ENCODE data around the gene WDR38. TPM values are rescaled to one million over a fixed set of nuclear protein-coding genes. Genes with fewer than 3 reads are reported as not detected.

The WDR38 gene
- total RNA-seq, 1 donor from 2014 or later: not detected

- intact Hi-C loops (cut with DNase I): no loop called here
These were observed 40.9 kb downstream of the WDR38 start for GRCh38 chr9:124894035-124894740.

GRCh38 chr9:124894741-124895170, 41.5 kb downstream of the WDR38 start:
- H3K4me3 ChIP-seq: no peak overlapping the region
- H3K9me3 ChIP-seq: no peaks in the 10 kb centered on the region
- H3K27me3 ChIP-seq: no peaks in the 10 kb centered on the region
- H3K36me3 ChIP-seq: peaks cover 64% of the 10 kb centered on the region
- no peaks in the 10 kb centered on the region for H3K4me1 ChIP-seq
- DNase-seq: no peak
- no peak overlapping the region for H3K27ac ChIP-seq
- TF ChIP-seq CTCF (IDR thresholded peaks at IDR 0.05): peak; percentile 25
- intact Hi-C loops (cut with DNase I): no loop called here
- ATAC-seq: peak; percentile 47

More at GRCh38 chr9:124894035-124894740, 40.9 kb downstream of the WDR38 start:
- Histone ChIP-seq H3K4me3 (no peak overlapping the region), H3K4me1 (no peaks in the 10 kb centered on the region), H3K9me3 (no peaks in the 10 kb centered on the region), H3K36me3 (peaks cover 64% of the 10 kb centered on the region), H3K27ac (no peak overlapping the region), H3K27me3 (no peaks in the 10 kb centered on the region)
- ATAC-seq (no peak), DNase-seq (no peak)
- TF ChIP-seq CTCF (IDR thresholded peaks at IDR 0.05): no peak

GRCh38 chr9:124897570-124898460, 44.6 kb downstream of the WDR38 start:
- intact Hi-C loops (cut with DNase I): no loop called here
- TF ChIP-seq CTCF (IDR thresholded peaks at IDR 0.05): no peak
- H3K4me3 ChIP-seq: no peak overlapping the region
- H3K36me3 ChIP-seq: peaks cover 58% of the 10 kb centered on the region
- no peak overlapping the region for H3K27ac ChIP-seq
- no peak for DNase-seq
- ATAC-seq: no peak
- no peaks in the 10 kb centered on the region for H3K27me3 ChIP-seq
- H3K9me3 ChIP-seq: no peaks in the 10 kb centered on the region
- no peaks in the 10 kb centered on the region for H3K4me1 ChIP-seq

GRCh38 chr9:124899845-124900244, 46.6 kb downstream of the WDR38 start:
- H3K4me3 ChIP-seq: no peak overlapping the region
- intact Hi-C loops (cut with DNase I): no loop called here
- TF ChIP-seq CTCF (IDR thresholded peaks at IDR 0.05): no peak
- H3K36me3 ChIP-seq: peaks cover 65% of the 10 kb centered on the region
- no peak for DNase-seq
- H3K9me3 ChIP-seq: no peaks in the 10 kb centered on the region
- H3K27ac ChIP-seq: no peak overlapping the region
- no peaks in the 10 kb centered on the region for H3K4me1 ChIP-seq
- H3K27me3 ChIP-seq: no peaks in the 10 kb centered on the region
- no peak for ATAC-seq

GRCh38 chr9:124906966-124907365, 53.7 kb downstream of the WDR38 start:
- DNase-seq: no peak
- no peaks in the 10 kb centered on the region for H3K4me1 ChIP-seq
- H3K36me3 ChIP-seq: peaks cover 71% of the 10 kb centered on the region
- no peak overlapping the region for H3K27ac ChIP-seq
- intact Hi-C loops (cut with DNase I): no loop called here
- H3K27me3 ChIP-seq: no peaks in the 10 kb centered on the region
- H3K4me3 ChIP-seq: no peak overlapping the region
- no peak for TF ChIP-seq CTCF (IDR thresholded peaks at IDR 0.05)
- no peaks in the 10 kb centered on the region for H3K9me3 ChIP-seq
- no peak for ATAC-seq

Other genes starting within 250 kb of the WDR38 start
- 4.0 TPM for gene NR6A1, start 82.1 kb upstream of the WDR38 start, total RNA-seq
- gene OLFML2A, start 76.3 kb upstream of the WDR38 start, total RNA-seq: 39.5 TPM
- gene RPL35, start 8.5 kb downstream of the WDR38 start, total RNA-seq: 794 TPM
- gene ARPC5L, start 8.7 kb downstream of the WDR38 start, total RNA-seq: 42.1 TPM
- gene GOLGA1, start 87.6 kb downstream of the WDR38 start, total RNA-seq: 17.9 TPM